ENCODE measurements around the gene DGKA. TPM values are rescaled to one million over a fixed set of nuclear protein-coding genes. Genes with fewer than 3 reads are reported as not detected.

The DGKA gene
- total and polyA plus RNA-seq, 2 of the 13 experiments (the other 11 are each of a cell fraction or from before 2014, with no cell fraction given), result 2.4 to 5.4 TPM

- TF ChIP-seq, protein P1, sequence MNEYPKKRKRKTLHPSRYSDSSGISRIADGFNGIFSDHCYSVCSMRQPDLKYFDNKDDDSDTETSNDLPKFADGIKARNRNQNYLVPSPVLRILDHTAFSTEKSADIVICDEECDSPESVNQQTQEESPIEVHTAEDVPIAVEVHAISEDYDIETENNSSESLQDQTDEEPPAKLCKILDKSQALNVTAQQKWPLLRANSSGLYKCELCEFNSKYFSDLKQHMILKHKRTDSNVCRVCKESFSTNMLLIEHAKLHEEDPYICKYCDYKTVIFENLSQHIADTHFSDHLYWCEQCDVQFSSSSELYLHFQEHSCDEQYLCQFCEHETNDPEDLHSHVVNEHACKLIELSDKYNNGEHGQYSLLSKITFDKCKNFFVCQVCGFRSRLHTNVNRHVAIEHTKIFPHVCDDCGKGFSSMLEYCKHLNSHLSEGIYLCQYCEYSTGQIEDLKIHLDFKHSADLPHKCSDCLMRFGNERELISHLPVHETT (CRISPR knock-in tag; conservative IDR thresholded peaks at IDR 0.05), result peak; percentile 100
- no peak for TF ChIP-seq TEAD3 (CRISPR knock-in tag; optimal IDR thresholded peaks at IDR 0.05; ENCODE audit: borderline replicate concordance)
- TF ChIP-seq ARID3A (IDR thresholded peaks at IDR 0.05; ENCODE audit: low read depth, low read length), result no peak
- TF ChIP-seq SAFB2 (CRISPR knock-in tag; IDR thresholded peaks at IDR 0.05; ENCODE audit: borderline replicate concordance, low read depth), result no peak
- no peak for TF ChIP-seq ZNF329 (CRISPR knock-in tag; IDR thresholded peaks at IDR 0.05; ENCODE audit: low read depth)
- no peak for TF ChIP-seq ZNF713 (CRISPR knock-in tag; IDR thresholded peaks at IDR 0.05)
- no peak for TF ChIP-seq ZC3H4 (CRISPR knock-in tag; IDR thresholded peaks at IDR 0.05; ENCODE audit: borderline replicate concordance)
- TF ChIP-seq ZNF556 (CRISPR knock-in tag; IDR thresholded peaks at IDR 0.05; ENCODE audit: borderline replicate concordance), result no peak; the same call in 1 of the 2 replicates
- TF ChIP-seq, protein P2, sequence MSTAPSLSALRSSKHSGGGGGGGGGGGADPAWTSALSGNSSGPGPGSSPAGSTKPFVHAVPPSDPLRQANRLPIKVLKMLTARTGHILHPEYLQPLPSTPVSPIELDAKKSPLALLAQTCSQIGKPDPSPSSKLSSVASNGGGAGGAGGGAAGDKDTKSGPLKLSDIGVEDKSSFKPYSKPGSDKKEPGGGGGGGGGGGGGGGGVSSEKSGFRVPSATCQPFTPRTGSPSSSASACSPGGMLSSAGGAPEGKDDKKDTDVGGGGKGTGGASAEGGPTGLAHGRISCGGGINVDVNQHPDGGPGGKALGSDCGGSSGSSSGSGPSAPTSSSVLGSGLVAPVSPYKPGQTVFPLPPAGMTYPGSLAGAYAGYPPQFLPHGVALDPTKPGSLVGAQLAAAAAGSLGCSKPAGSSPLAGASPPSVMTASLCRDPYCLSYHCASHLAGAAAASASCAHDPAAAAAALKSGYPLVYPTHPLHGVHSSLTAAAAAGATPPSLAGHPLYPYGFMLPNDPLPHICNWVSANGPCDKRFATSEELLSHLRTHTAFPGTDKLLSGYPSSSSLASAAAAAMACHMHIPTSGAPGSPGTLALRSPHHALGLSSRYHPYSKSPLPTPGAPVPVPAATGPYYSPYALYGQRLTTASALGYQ (CRISPR knock-in tag; IDR thresholded peaks at IDR 0.05), result peak; percentile 34; the same call in 1 of the 2 replicates
- TF ChIP-seq ZNF44 (CRISPR knock-in tag; IDR thresholded peaks at IDR 0.05), result no peak
- no peak for TF ChIP-seq PRPF4 (IDR thresholded peaks at IDR 0.05; ENCODE audit: low read depth, low read length, poor library complexity, severe bottlenecking)
- peak; percentile 33; the same call in 1 of the 2 replicates for TF ChIP-seq ZBTB10 (CRISPR knock-in tag; IDR thresholded peaks at IDR 0.05; ENCODE audit: borderline replicate concordance)
- TF ChIP-seq ZNF670 (CRISPR knock-in tag; IDR thresholded peaks at IDR 0.05; ENCODE audit: borderline replicate concordance), result peak; percentile 87; the same call in 1 of the 2 replicates
- TF ChIP-seq ZBTB25 (CRISPR knock-in tag; IDR thresholded peaks at IDR 0.05), result peak; percentile 100
- no peak for TF ChIP-seq YEATS2 (CRISPR knock-in tag; IDR thresholded peaks at IDR 0.05; ENCODE audit: borderline replicate concordance)
- peak; percentile 50 for TF ChIP-seq KDM5B (CRISPR knock-in tag; IDR thresholded peaks at IDR 0.05; ENCODE audit: borderline replicate concordance)
- no peak for TF ChIP-seq REL (CRISPR knock-in tag; conservative IDR thresholded peaks at IDR 0.05)
- TF ChIP-seq, protein P3, sequence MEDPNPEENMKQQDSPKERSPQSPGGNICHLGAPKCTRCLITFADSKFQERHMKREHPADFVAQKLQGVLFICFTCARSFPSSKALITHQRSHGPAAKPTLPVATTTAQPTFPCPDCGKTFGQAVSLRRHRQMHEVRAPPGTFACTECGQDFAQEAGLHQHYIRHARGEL (CRISPR knock-in tag; IDR thresholded peaks at IDR 0.05), result no peak
- TF ChIP-seq ZNF572 (CRISPR knock-in tag; IDR thresholded peaks at IDR 0.05), result 0 out of 2 replicates have a peak, but pooled peaks have one; percentile 19
Measured at GRCh38 chr12:55926738-55927587, 4.0 kb upstream of the DGKA start (continued).
